GM21723 (cell line): ENCODE results near the gene ADAM30.
"Not testable (repeated sequence)": the region's sequence is repeated elsewhere in the genome, so short reads cannot be mapped to it uniquely, and the experiment has no call there.

Experiments
- ATAC-seq: cut with Tn5 transposase; IDR thresholded peaks from one replicate; pipeline ENCODE4 v1.9.1; 2021; ENCODE audit warnings: mild to moderate bottlenecking, moderate library complexity; ENCODE audit not compliant: unreplicated experiment

Gene ADAM30

GRCh38 chr1:119879510-119880434, 16.5 kb downstream of the ADAM30 start:
- ATAC-seq, result no peak

- ATAC-seq, result no peak
Observed at GRCh38 chr1:119878171-119878570, 18.1 kb downstream of the ADAM30 start.

- ATAC-seq, result no peak
Observed at GRCh38 chr1:119874186-119874585, 22.1 kb downstream of the ADAM30 start.

- ATAC-seq, result no peak
Observed at GRCh38 chr1:119873135-119874015, 22.9 kb downstream of the ADAM30 start.

GRCh38 chr1:119871881-119872280, 24.4 kb downstream of the ADAM30 start:
- ATAC-seq, result no peak

- no peak for ATAC-seq
Observed at GRCh38 chr1:119870917-119871596, 25.3 kb downstream of the ADAM30 start.

GRCh38 chr1:119869995-119870394, 26.3 kb downstream of the ADAM30 start:
- ATAC-seq, result no peak

- ATAC-seq, result no peak
Observed at GRCh38 chr1:119868176-119868575, 28.1 kb downstream of the ADAM30 start.

GRCh38 chr1:119866451-119866850, 29.9 kb downstream of the ADAM30 start:
- no peak for ATAC-seq

GRCh38 chr1:119865627-119866026, 30.7 kb downstream of the ADAM30 start:
- ATAC-seq, result no peak

- ATAC-seq, result no peak
Observed at GRCh38 chr1:119862276-119862675, 34.0 kb downstream of the ADAM30 start.

- ATAC-seq, result no peak
Observed at GRCh38 chr1:119861547-119861946, 34.8 kb downstream of the ADAM30 start.

GRCh38 chr1:119859647-119860046, 36.7 kb downstream of the ADAM30 start:
- ATAC-seq, result no peak

GRCh38 chr1:119858556-119859214, 37.6 kb downstream of the ADAM30 start:
- not testable (repeated sequence) for ATAC-seq

- no peak for ATAC-seq
Observed at GRCh38 chr1:119858126-119858525, 38.2 kb downstream of the ADAM30 start.

GRCh38 chr1:119853155-119853554, 43.2 kb downstream of the ADAM30 start:
- ATAC-seq, result no peak

GRCh38 chr1:119844206-119844605, 52.1 kb downstream of the ADAM30 start:
- not testable (repeated sequence) for ATAC-seq
